CD14-positive monocyte (primary cell): Measurements from ENCODE around the gene CSNK1G1. TPM values are rescaled to one million over a fixed set of nuclear protein-coding genes. Genes with fewer than 3 reads are reported as not detected.

Experiments used
- DNase-seq, 3 donors: peaks; one replicate each; pipeline ENCODE4 v3.0.0-alpha.2; 2011 to 2022
- H2AFZ ChIP-seq: 2 replicates; pipeline ENCODE4 v1.6.0; 2012; ENCODE audit warnings: mild to moderate bottlenecking, low read depth, low read length, inconsistent platforms; ENCODE audit not compliant: insufficient read depth, poor library complexity, severe bottlenecking
- H3K27ac ChIP-seq, 2 donors: 1 replicate in 1 of 2; 2 replicates in 1 of 2; pipeline ENCODE4 v1.5.1; 2012 to 2013; ENCODE audit warnings: low read length in 2 of 2, control low read depth in 1 of 2, inconsistent platforms in 1 of 2, low read depth in 1 of 2, mild to moderate bottlenecking in 1 of 2
- H3K27me3 ChIP-seq, 2 donors: one replicate each; pipeline versions ENCODE4 v1.6.0 to v1.6.1; 2011 to 2013; ENCODE audit warnings: low read length in 2 of 2; ENCODE audit not compliant: control insufficient read depth in 2 of 2, insufficient read depth in 2 of 2
- H3K36me3 ChIP-seq, 2 donors: replicated peaks in 1 of 2; 1 replicate in 1 of 2; 2 replicates in 1 of 2; pipeline versions ENCODE4 v1.5.1 to v1.6.1; 2012 to 2013; ENCODE audit warnings: low read length in 2 of 2, control low read depth in 1 of 2, inconsistent platforms in 1 of 2, mild to moderate bottlenecking in 1 of 2; ENCODE audit not compliant: insufficient read depth in 2 of 2, control insufficient read depth in 1 of 2
- H3K4me1 ChIP-seq, 2 donors: 1 replicate in 1 of 2; 2 replicates in 1 of 2; pipeline versions ENCODE4 v1.5.1 to v1.6.1; 2012 to 2013; ENCODE audit warnings: low read length in 2 of 2, control low read depth in 1 of 2, inconsistent platforms in 1 of 2, mild to moderate bottlenecking in 1 of 2, moderate library complexity in 1 of 2; ENCODE audit not compliant: insufficient read depth in 2 of 2, control insufficient read depth in 1 of 2
- H3K4me2 ChIP-seq: replicated peaks from 2 replicates; pipeline ENCODE3; 2012; ENCODE audit warnings: low read length, moderate library complexity, mild to moderate bottlenecking; ENCODE audit not compliant: poor library complexity, severe bottlenecking; ENCODE audit errors: extremely low read depth
- H3K4me3 ChIP-seq, 3 experiments: fragments of 200-600 bp in 1 of 3; sonication (generic) in 1 of 3; replicated peaks in 1 of 3; 1 replicate in 2 of 3; 2 replicates in 1 of 3; pipeline ENCODE4 v1.5.1; 2011 to 2013; ENCODE audit warnings: low read length in 3 of 3, mild to moderate bottlenecking in 3 of 3, control low read depth in 2 of 3, low read depth in 2 of 3, inconsistent platforms in 1 of 3, moderate library complexity in 1 of 3
- H3K79me2 ChIP-seq: 2 replicates; pipeline ENCODE4 v1.6.0; 2012; ENCODE audit warnings: mild to moderate bottlenecking, control low read depth, inconsistent platforms, low read length, moderate library complexity; ENCODE audit not compliant: insufficient read depth
- H3K9ac ChIP-seq: 2 replicates; pipeline ENCODE4 v1.6.0; 2017; ENCODE audit warnings: low read length, mild to moderate bottlenecking; ENCODE audit not compliant: insufficient read depth, poor library complexity, severe bottlenecking
- H3K9me3 ChIP-seq, 2 donors: replicated peaks in 1 of 2; 1 replicate in 1 of 2; 2 replicates in 1 of 2; pipeline versions ENCODE4 v1.5.1 to v1.6.1; 2012 to 2013; ENCODE audit warnings: low read length in 2 of 2, control low read depth in 1 of 2; ENCODE audit not compliant: control insufficient read depth in 1 of 2, insufficient read depth in 1 of 2
- H4K20me1 ChIP-seq: 2 replicates; pipeline ENCODE4 v1.6.0; 2012; ENCODE audit warnings: mild to moderate bottlenecking, low read length, control low read depth, moderate library complexity; ENCODE audit not compliant: insufficient read depth
- H3K27ac Mint-ChIP-seq, 7 donors: one replicate each; pipeline ENCODE4 v1.8.0; 2020; ENCODE audit warnings: mild to moderate bottlenecking in 7 of 7, mixed read lengths in 7 of 7, moderate library complexity in 6 of 7, inconsistent platforms in 2 of 7
- H3K27me3 Mint-ChIP-seq, 3 donors: one replicate each; pipeline ENCODE4 v1.8.0; 2021 to 2022; ENCODE audit warnings: low read depth in 3 of 3, mild to moderate bottlenecking in 3 of 3, mixed read lengths in 3 of 3, moderate library complexity in 3 of 3, inconsistent platforms in 1 of 3
- H3K36me3 Mint-ChIP-seq, 2 donors: one replicate each; pipeline ENCODE4 v1.8.0; 2020; ENCODE audit warnings: mixed read lengths in 2 of 2, inconsistent platforms in 1 of 2, mild to moderate bottlenecking in 1 of 2
- H3K4me1 Mint-ChIP-seq: one replicate; pipeline ENCODE4 v1.8.0; 2020; ENCODE audit warnings: mild to moderate bottlenecking, mixed read lengths
- H3K4me3 Mint-ChIP-seq, 2 donors: one replicate each; pipeline ENCODE4 v1.8.0; 2020; ENCODE audit warnings: mild to moderate bottlenecking in 2 of 2, mixed read lengths in 2 of 2, moderate library complexity in 1 of 2
- H3K9me3 Mint-ChIP-seq, 7 donors: one replicate each; pipeline ENCODE4 v1.8.0; 2020 to 2022; ENCODE audit warnings: mixed read lengths in 7 of 7, mild to moderate bottlenecking in 6 of 7, moderate library complexity in 6 of 7, inconsistent platforms in 2 of 7
- CTCF ChIP-seq: fragments of 200-600 bp; IDR thresholded peaks from one replicate; pipeline ENCODE4 v1.8.0; 2022; ENCODE audit warnings: antibody characterized with exemption, mild to moderate bottlenecking
- WGBS: methylation state at CpG from one replicate; pipeline ENCODE4 v1.1.5; 2013; ENCODE audit warnings: missing lambda C conversion rate; ENCODE audit not compliant: insufficient coverage; 5-methylcytosine and 5-hydroxymethylcytosine counted together
- intact Hi-C, 2 donors: fragments of 100-400 bp; cut with micrococcal nuclease; formaldehyde crosslinking; loops; one replicate each; pipeline versions ENCODE4 v1.15.0 to v1.15.1; 2023
- polyA plus RNA-seq, 3 donors: library from polyadenylated mRNA; depleted of rRNA in 1 of 3; unstranded in 2 of 3; stranded (reverse) in 1 of 3; fragments of 300-500 nt in 2 of 3; fragments of >200 nt in 1 of 3; fragmentation: Illumina TruSeq in 2 of 3; gene quantifications; 1 replicate in 2 of 3; 2 replicates in 1 of 3; pipeline ENCODE4 v1.2.3, GENCODE V29; 2012 to 2021

The CSNK1G1 gene
- polyA plus RNA-seq, 3 donors = 4.3 to 8.6 (median 7.7) TPM

- no CpG with 5 or more reads among the region's 4 CpGs for WGBS
- peaks cover 31% of the 10 kb centered on the region for H3K79me2 ChIP-seq
- no peak overlapping the region for H2AFZ ChIP-seq
- peaks cover 0 to 7% of the 10 kb centered on the region in 2 donors for H3K36me3 ChIP-seq
- TF ChIP-seq CTCF = no peak
- no peak overlapping the region for H3K4me2 ChIP-seq
- H3K9ac ChIP-seq = no peak overlapping the region
- no peak overlapping the region for H3K27ac ChIP-seq
- H3K9me3 ChIP-seq = no peaks in the 10 kb centered on the region
- no peak for DNase-seq
- H3K27me3 ChIP-seq = no peaks in the 10 kb centered on the region
- no peaks in the 10 kb centered on the region for H3K27me3 Mint-ChIP-seq
- peaks cover 30% of the 10 kb centered on the region for H3K4me1 Mint-ChIP-seq
- no peak overlapping the region for H3K4me3 ChIP-seq
- H3K36me3 Mint-ChIP-seq = peaks cover 0 to 9% of the 10 kb centered on the region in 2 donors
- H4K20me1 ChIP-seq = peaks cover 3% of the 10 kb centered on the region
- peaks cover 0 to 4% (median 0%) of the 10 kb centered on the region in 7 donors for H3K9me3 Mint-ChIP-seq
- no peak overlapping the region for H3K27ac Mint-ChIP-seq
- no peak overlapping the region for H3K4me3 Mint-ChIP-seq
- peaks cover 16 to 24% of the 10 kb centered on the region in 2 donors for H3K4me1 ChIP-seq
- intact Hi-C loops = no loop called here
These were observed 76.8 kb downstream of the CSNK1G1 start for GRCh38 chr15:64279131-64279530.

- TF ChIP-seq CTCF = no peak
- WGBS = no CpG with 5 or more reads among the region's 1 CpG
- Histone ChIP-seq H3K4me2 (no peak overlapping the region), H3K4me3 (no peak overlapping the region), H2AFZ (no peak overlapping the region), H3K36me3 (peaks cover 0 to 7% of the 10 kb centered on the region in 2 donors), H4K20me1 (peaks cover 12% of the 10 kb centered on the region), H3K27me3 (no peaks in the 10 kb centered on the region), H3K9ac (no peak overlapping the region), H3K4me1 (peaks cover 12 to 21% of the 10 kb centered on the region in 2 donors), H3K9me3 (no peaks in the 10 kb centered on the region), H3K27ac (no peak overlapping the region), H3K79me2 (peaks cover 12% of the 10 kb centered on the region)
- Mint-ChIP-seq H3K9me3 (peaks cover 0 to 3% (median 2%) of the 10 kb centered on the region in 7 donors), H3K4me1 (peaks cover 26% of the 10 kb centered on the region), H3K27ac (peak overlapping the region in 4 of 7 donors; percentile 1 to 63 (median 20)), H3K27me3 (no peaks in the 10 kb centered on the region), H3K4me3 (no peak overlapping the region), H3K36me3 (peaks cover 7 to 11% of the 10 kb centered on the region in 2 donors)
- no peak for DNase-seq
- intact Hi-C loops = no loop called here
These were observed 80.0 kb downstream of the CSNK1G1 start for GRCh38 chr15:64275934-64276333.
